Measurements from ENCODE around the gene LPIN3.

The LPIN3 gene

GRCh38 chr20:41359541-41360011 is 19.0 kb downstream of the LPIN3 start:
- H3K27ac ChIP-seq, result no peak overlapping the region
- H3K9ac ChIP-seq, result no peak overlapping the region
- peaks cover 2 to 10% (median 6%) of the 10 kb centered on the region in 11 experiments; a peak in 19 of 22 replicates for H3K27me3 ChIP-seq
- no peak overlapping the region for H3K4me3 ChIP-seq
- no peak for TF ChIP-seq Cebpa-rat (IDR thresholded peaks at IDR 0.05)
- H3K36me3 ChIP-seq, result no peaks in the 10 kb centered on the region
- peaks cover 0 to 4% (median 0%) of the 10 kb centered on the region in 10 experiments; a peak in 1 of 20 replicates for H3K4me1 ChIP-seq
- H4K20me1 ChIP-seq, result peaks cover 0 to 20% (median 0%) of the 10 kb centered on the region in 11 experiments; a peak in 6 of 22 replicates
- no peaks in the 10 kb centered on the region for H3K9me3 ChIP-seq (replicated peaks in 1 of 11)
- H3K4me2 ChIP-seq, result no peak overlapping the region

GRCh38 chr20:41360831-41361756 is 20.5 kb downstream of the LPIN3 start:
- H3K9me3 ChIP-seq (replicated peaks in 1 of 11), result peaks cover 0 to 6% (median 4%) of the 10 kb centered on the region in 11 experiments; a peak in 17 of 22 replicates
- no peak overlapping the region for H3K4me3 ChIP-seq
- no peak overlapping the region for H3K4me2 ChIP-seq
- no peak for TF ChIP-seq Cebpa-rat (IDR thresholded peaks at IDR 0.05)
- peaks cover 0 to 35% (median 0%) of the 10 kb centered on the region in 11 experiments; a peak in 6 of 22 replicates for H4K20me1 ChIP-seq
- H3K4me1 ChIP-seq, result no peaks in the 10 kb centered on the region
- H3K9ac ChIP-seq, result no peak overlapping the region
- H3K27me3 ChIP-seq, result peaks cover 17 to 25% (median 21%) of the 10 kb centered on the region in 11 experiments
- no peak overlapping the region for H3K27ac ChIP-seq
- H3K36me3 ChIP-seq, result no peaks in the 10 kb centered on the region

- TF ChIP-seq Cebpa-rat (IDR thresholded peaks at IDR 0.05), result no peak
- no peak overlapping the region for H3K4me2 ChIP-seq
- H3K4me3 ChIP-seq, result no peak overlapping the region
- peaks cover 27 to 35% (median 31%) of the 10 kb centered on the region in 11 experiments for H3K27me3 ChIP-seq
- no peaks in the 10 kb centered on the region for H3K36me3 ChIP-seq
- H3K9ac ChIP-seq, result no peak overlapping the region
- H3K27ac ChIP-seq, result no peak overlapping the region
- no peaks in the 10 kb centered on the region for H3K4me1 ChIP-seq
- H3K9me3 ChIP-seq (replicated peaks in 1 of 11), result peaks cover 5 to 16% (median 13%) of the 10 kb centered on the region in 11 experiments; a peak in 21 of 22 replicates
- peaks cover 0 to 38% (median 0%) of the 10 kb centered on the region in 11 experiments; a peak in 6 of 22 replicates for H4K20me1 ChIP-seq
Observed at GRCh38 chr20:41361757-41362747, 21.4 kb downstream of the LPIN3 start.

GRCh38 chr20:41362748-41363140 is 22.1 kb downstream of the LPIN3 start:
- H4K20me1 ChIP-seq, result peaks cover 0 to 38% (median 0%) of the 10 kb centered on the region in 11 experiments; a peak in 6 of 22 replicates
- no peak overlapping the region for H3K4me3 ChIP-seq
- no peak for TF ChIP-seq Cebpa-rat (IDR thresholded peaks at IDR 0.05)
- no peak overlapping the region for H3K9ac ChIP-seq
- H3K9me3 ChIP-seq (replicated peaks in 1 of 11), result peaks cover 9 to 21% (median 18%) of the 10 kb centered on the region in 11 experiments; a peak in 21 of 22 replicates
- no peaks in the 10 kb centered on the region for H3K36me3 ChIP-seq
- no peak overlapping the region for H3K27ac ChIP-seq
- peaks cover 34 to 42% (median 38%) of the 10 kb centered on the region in 11 experiments for H3K27me3 ChIP-seq
- no peak overlapping the region for H3K4me2 ChIP-seq
- no peaks in the 10 kb centered on the region for H3K4me1 ChIP-seq

- Histone ChIP-seq H3K9ac (no peak overlapping the region), H4K20me1 (peaks cover 0 to 38% (median 0%) of the 10 kb centered on the region in 11 experiments; a peak in 6 of 22 replicates)
Observed at GRCh38 chr20:41363601-41364000, 23.0 kb downstream of the LPIN3 start.

GRCh38 chr20:41364236-41364855 is 23.7 kb downstream of the LPIN3 start:
- Histone ChIP-seq H3K27ac (no peak overlapping the region), H4K20me1 (peaks cover 0 to 38% (median 0%) of the 10 kb centered on the region in 11 experiments; a peak in 6 of 22 replicates), H3K27me3 (peaks cover 38 to 47% (median 44%) of the 10 kb centered on the region in 11 experiments), H3K9me3 (replicated peaks in 1 of 11) (peaks cover 9 to 25% (median 21%) of the 10 kb centered on the region in 11 experiments; a peak in 21 of 22 replicates), H3K4me3 (no peak overlapping the region), H3K36me3 (no peaks in the 10 kb centered on the region), H3K4me1 (peaks cover 0 to 7% (median 5%) of the 10 kb centered on the region in 10 experiments; a peak in 14 of 20 replicates), H3K9ac (no peak overlapping the region), H3K4me2 (no peak overlapping the region)
- no peak for TF ChIP-seq Cebpa-rat (IDR thresholded peaks at IDR 0.05)

More at GRCh38 chr20:41363601-41364000, 23.0 kb downstream of the LPIN3 start:
- TF ChIP-seq Cebpa-rat (IDR thresholded peaks at IDR 0.05), result no peak
- Histone ChIP-seq H3K36me3 (no peaks in the 10 kb centered on the region), H3K27me3 (peaks cover 38 to 47% (median 43%) of the 10 kb centered on the region in 11 experiments), H3K4me1 (no peaks in the 10 kb centered on the region), H3K27ac (no peak overlapping the region), H3K9me3 (replicated peaks in 1 of 11) (peaks cover 9 to 25% (median 21%) of the 10 kb centered on the region in 11 experiments; a peak in 21 of 22 replicates), H3K4me2 (no peak overlapping the region), H3K4me3 (no peak overlapping the region)

- Histone ChIP-seq H3K27me3 (peaks cover 38 to 47% (median 44%) of the 10 kb centered on the region in 11 experiments), H3K4me2 (no peak overlapping the region)
Observed at GRCh38 chr20:41364967-41365765, 24.5 kb downstream of the LPIN3 start.

More at GRCh38 chr20:41364967-41365765, 24.5 kb downstream of the LPIN3 start:
- Histone ChIP-seq H3K36me3 (no peaks in the 10 kb centered on the region), H3K4me1 (peaks cover 0 to 16% (median 13%) of the 10 kb centered on the region in 10 experiments; a peak in 16 of 20 replicates), H3K4me3 (no peak overlapping the region), H3K9ac (no peak overlapping the region), H3K9me3 (replicated peaks in 1 of 11) (peaks cover 9 to 26% (median 21%) of the 10 kb centered on the region in 11 experiments; a peak in 21 of 22 replicates), H3K27ac (no peak overlapping the region), H4K20me1 (peaks cover 0 to 33% (median 0%) of the 10 kb centered on the region in 11 experiments; a peak in 5 of 22 replicates)
- TF ChIP-seq Cebpa-rat (IDR thresholded peaks at IDR 0.05), result no peak

All from BLaER1 treated with 17β-estradiol and CSF1 and Interleukin-3, amounts not matched to agents 10 nM and 100 nM (cell line).